GM13977 (cell line): Measurements from ENCODE around the gene CSTF2.
A peak's percentile ranks its signal among the peaks of the same experiment; 100 is the strongest.
"Not testable (repeated sequence)": the region's sequence is repeated elsewhere in the genome, so short reads cannot be mapped to it uniquely, and the experiment has no call there.

Experiments used
- DNase-seq: peaks from one replicate; pipeline ENCODE4 v3.0.0; 2012; ENCODE audit warnings: low spot score
- in situ Hi-C: fragments of 300-500 bp; cut with MboI; formaldehyde crosslinking; loops from one replicate; pipeline ENCODE4 v1.12.0; 2022; ENCODE audit warnings: low sequenced_read_pairs, low pct_unique_long_range_greater_than_20kb, mixed read lengths, inconsistent platforms; ENCODE audit not compliant: unreplicated experiment
- TF ChIP-seq, protein P1 (sequence below): IDR thresholded peaks from 2 replicates; pipeline ENCODE4 v1.5.1; 2012; ENCODE audit warnings: mild to moderate bottlenecking, control low read depth; ENCODE audit not compliant: insufficient read depth; ENCODE audit errors: extremely low read depth, missing control alignments

Gene CSTF2, protein sequence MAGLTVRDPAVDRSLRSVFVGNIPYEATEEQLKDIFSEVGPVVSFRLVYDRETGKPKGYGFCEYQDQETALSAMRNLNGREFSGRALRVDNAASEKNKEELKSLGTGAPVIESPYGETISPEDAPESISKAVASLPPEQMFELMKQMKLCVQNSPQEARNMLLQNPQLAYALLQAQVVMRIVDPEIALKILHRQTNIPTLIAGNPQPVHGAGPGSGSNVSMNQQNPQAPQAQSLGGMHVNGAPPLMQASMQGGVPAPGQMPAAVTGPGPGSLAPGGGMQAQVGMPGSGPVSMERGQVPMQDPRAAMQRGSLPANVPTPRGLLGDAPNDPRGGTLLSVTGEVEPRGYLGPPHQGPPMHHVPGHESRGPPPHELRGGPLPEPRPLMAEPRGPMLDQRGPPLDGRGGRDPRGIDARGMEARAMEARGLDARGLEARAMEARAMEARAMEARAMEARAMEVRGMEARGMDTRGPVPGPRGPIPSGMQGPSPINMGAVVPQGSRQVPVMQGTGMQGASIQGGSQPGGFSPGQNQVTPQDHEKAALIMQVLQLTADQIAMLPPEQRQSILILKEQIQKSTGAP

DNA sequence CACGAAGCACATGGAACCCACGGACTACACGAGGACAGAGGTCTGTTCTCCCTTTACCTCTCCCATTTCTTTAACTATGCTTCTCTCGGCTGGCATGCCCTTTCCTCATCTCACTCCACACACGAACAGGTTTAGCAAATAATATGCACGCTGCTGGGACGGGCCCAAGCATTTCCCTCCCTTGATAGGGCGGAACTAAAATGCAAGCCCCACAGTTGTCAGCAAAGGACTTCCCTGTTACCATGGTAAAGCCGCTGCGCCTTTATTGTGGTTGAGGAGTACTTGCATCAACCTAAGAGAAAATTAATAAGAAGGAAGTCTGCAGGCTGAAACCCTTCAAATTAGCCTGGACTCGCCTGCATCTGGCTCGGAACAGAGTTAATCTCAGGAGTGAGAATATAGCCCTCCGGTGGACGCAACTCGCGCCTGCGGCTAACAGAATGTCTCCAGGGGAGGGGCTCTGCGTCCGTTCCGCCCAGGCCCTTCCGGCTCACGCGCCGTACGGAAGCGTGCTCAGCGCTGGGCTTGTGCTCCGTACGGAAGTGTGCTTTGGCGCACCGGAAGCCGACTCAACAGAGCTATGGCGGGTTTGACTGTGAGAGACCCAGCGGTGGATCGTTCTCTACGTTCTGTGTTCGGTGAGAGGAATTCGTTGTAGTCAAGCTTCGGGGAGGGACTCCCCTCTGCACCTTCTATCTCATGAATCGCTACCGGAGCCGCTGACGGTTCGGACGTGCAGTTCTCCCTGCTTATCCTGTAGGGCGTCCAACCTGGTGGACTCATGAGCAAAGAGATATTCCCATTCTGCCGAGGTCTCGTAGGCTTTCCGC lies at the start of gene CSTF2:
Gene CSTF2 (plus strand): TSS at position 555 of the 830 bp plus-strand sequence. CDS start 26 bp downstream, at position 581.
- in situ Hi-C loops: no loop called here
- DNase-seq: peak; percentile 65
- TF ChIP-seq, protein P1, sequence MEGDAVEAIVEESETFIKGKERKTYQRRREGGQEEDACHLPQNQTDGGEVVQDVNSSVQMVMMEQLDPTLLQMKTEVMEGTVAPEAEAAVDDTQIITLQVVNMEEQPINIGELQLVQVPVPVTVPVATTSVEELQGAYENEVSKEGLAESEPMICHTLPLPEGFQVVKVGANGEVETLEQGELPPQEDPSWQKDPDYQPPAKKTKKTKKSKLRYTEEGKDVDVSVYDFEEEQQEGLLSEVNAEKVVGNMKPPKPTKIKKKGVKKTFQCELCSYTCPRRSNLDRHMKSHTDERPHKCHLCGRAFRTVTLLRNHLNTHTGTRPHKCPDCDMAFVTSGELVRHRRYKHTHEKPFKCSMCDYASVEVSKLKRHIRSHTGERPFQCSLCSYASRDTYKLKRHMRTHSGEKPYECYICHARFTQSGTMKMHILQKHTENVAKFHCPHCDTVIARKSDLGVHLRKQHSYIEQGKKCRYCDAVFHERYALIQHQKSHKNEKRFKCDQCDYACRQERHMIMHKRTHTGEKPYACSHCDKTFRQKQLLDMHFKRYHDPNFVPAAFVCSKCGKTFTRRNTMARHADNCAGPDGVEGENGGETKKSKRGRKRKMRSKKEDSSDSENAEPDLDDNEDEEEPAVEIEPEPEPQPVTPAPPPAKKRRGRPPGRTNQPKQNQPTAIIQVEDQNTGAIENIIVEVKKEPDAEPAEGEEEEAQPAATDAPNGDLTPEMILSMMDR: no peak

DNA sequence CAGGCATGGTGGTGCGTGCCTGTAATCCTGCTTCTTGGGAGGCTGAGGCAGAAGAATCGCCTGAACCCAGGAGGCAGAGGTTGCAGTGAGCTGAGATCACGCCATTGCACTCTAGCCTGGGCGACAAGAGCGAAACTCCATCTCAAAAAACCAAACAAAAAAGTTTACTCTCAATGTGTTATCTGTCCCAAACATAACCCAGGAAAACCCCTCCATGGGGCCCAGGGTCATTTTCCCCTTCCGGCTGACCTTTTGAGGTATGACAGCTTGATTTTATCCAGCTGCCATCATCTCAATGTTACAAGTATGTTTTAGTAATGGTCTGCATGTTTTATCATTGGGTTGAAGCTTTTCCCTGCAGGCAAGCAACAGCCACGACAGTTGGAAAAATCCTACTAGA lies 23.8 kb upstream of the CSTF2 start:
- DNase-seq, in situ Hi-C loops: not testable (repeated sequence)

DNA sequence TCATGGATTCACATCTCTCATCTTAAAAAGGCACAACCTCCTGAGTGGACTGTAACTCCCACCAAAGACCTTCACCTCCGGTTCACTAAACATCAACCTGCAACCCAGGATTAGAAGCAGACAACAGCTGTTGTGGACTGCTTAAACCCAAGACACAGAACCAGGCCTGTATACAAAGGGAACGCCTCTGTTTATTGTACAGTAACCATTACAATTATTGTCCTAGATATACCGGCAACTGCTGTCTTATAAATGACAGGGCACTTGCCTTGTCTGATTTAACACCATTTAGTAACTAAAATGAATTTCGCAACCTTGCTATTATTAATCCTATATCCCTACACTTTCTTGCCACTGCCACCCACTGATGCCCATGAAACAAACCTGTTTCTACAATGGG lies 22.8 kb upstream of the CSTF2 start:
- in situ Hi-C loops: no loop called here
- DNase-seq: no peak
- TF ChIP-seq, protein P1: no peak

DNA sequence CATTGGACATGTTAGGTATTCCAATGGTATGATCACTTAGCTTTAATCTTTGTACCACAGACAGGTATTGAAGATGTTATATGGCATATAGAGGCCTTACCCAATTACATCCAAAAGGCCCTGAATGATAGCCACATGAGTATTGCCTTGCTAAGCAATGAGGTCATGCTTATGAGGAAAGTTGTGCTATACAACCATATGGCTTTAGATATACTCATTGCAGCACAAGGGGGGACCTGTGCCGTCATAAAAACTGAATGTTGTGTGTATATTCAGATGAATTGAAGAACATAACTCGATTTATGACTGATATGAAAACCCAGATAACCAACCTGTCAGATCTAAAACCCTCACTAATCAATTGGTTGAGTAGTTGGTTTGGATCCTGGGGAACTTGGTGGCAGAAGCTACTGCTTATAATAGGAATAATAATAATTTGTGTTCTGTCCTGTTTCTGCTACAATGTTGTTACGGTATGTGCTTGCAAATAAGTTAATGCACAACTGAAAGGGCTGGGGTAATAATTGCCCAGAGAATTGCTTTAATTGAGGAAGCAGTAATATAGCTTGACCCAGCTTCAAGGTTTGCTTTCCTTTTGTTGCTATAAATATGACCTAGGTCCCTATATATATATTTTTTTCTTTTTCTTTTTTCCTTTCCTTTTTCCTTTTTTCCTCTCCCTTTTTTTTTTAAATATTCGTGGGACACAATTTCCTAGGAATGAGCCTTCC lies 21.5 kb upstream of the CSTF2 start:
- in situ Hi-C loops: no loop called here
- TF ChIP-seq, protein P1: no peak
- DNase-seq: no peak

DNA sequence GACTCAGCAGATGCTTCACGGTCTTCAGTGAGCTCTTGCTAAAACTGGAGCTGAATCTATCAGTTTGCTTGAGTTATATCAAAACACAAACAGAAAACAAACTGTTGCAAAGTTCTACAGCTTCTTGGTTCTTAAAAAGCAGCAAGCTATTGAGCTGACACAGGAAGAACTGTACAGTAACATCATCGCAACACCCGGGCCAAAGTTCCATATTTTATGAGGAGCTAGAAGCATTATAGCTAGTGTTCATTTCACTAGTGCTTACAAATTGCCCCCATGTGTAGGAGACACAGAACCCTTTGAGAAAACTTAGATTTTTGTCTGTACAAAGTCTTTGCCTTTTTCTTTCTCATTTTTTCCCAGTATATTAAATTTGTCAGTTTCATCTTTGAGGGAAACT lies 17.3 kb upstream of the CSTF2 start:
- in situ Hi-C loops: no loop called here
- TF ChIP-seq, protein P1: no peak
- DNase-seq: no peak

DNA sequence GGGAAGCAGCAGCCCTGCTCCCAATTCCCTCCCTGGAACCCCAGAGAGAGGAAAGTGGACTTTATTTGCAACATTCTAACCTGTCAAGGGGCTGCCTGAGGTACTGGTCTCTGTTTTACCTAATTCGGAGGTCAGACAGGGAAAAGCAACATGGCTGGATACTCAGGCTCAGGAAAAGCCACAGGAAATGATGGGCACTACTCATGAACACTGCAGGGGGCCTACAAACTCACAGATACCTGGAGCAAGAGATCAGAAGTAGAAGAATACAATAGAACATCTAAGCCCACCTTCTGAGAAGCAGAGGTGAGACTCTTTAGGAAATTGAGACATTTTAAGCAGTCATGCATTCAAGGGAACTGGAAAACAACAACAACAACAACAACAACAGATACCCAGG lies 15.4 kb upstream of the CSTF2 start:
- in situ Hi-C loops: no loop called here
- no peak for DNase-seq
- TF ChIP-seq, protein P1: no peak

DNA sequence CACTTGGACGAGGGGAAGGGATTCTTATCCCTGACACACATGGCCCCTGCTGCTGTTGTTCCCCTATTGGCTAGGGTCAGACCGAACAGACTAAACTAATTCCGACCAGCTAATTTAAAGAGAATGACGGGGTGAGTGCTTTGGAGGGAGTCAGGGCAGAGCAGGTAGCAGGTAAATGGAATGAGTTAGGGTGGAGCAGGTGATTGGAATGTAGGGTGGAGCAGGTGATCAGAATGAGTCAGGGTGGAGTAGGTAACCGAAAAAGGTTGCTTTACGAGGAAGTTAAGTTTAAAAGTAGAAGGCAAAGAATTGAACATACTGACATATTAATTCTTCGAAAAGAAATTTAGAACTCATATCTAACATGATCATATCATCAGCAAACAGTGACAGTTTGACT lies 11.9 kb upstream of the CSTF2 start:
- in situ Hi-C loops, DNase-seq: not testable (repeated sequence)
